HG03108 (cell line): ENCODE data around the gene SCN2A.

Experiments used
- ATAC-seq: cut with Tn5 transposase; IDR thresholded peaks from one replicate; pipeline ENCODE4 v1.9.1; 2021; ENCODE audit warnings: moderate library complexity; ENCODE audit not compliant: unreplicated experiment

The SCN2A gene

GRCh38 chr2:165410276-165410675 is 171.1 kb downstream of the SCN2A start:
- no peak for ATAC-seq

- no peak for ATAC-seq
Observed at GRCh38 chr2:165414187-165414586, 175.0 kb downstream of the SCN2A start.

- ATAC-seq, result no peak
Observed at GRCh38 chr2:165417009-165417408, 177.8 kb downstream of the SCN2A start.

- no peak for ATAC-seq
Observed at GRCh38 chr2:165420231-165420630, 181.0 kb downstream of the SCN2A start.

- ATAC-seq, result no peak
Observed at GRCh38 chr2:165423081-165423480, 183.9 kb downstream of the SCN2A start.

GRCh38 chr2:165425556-165425955 is 186.3 kb downstream of the SCN2A start:
- no peak for ATAC-seq

GRCh38 chr2:165427686-165428085 is 188.5 kb downstream of the SCN2A start:
- no peak for ATAC-seq

GRCh38 chr2:165428926-165429325 is 189.7 kb downstream of the SCN2A start:
- no peak for ATAC-seq

GRCh38 chr2:165431014-165431413 is 191.8 kb downstream of the SCN2A start:
- no peak for ATAC-seq

GRCh38 chr2:165432234-165432966 is 193.2 kb downstream of the SCN2A start:
- ATAC-seq, result no peak

- ATAC-seq, result no peak
Observed at GRCh38 chr2:165434865-165435496, 195.8 kb downstream of the SCN2A start.

GRCh38 chr2:165435611-165436010 is 196.4 kb downstream of the SCN2A start:
- no peak for ATAC-seq

- no peak for ATAC-seq
Observed at GRCh38 chr2:165436559-165436958, 197.3 kb downstream of the SCN2A start.

- ATAC-seq, result no peak
Observed at GRCh38 chr2:165440367-165440766, 201.2 kb downstream of the SCN2A start.
